ENCODE data around the gene CD101.
"Not testable (repeated sequence)": the region's sequence is repeated elsewhere in the genome, so short reads cannot be mapped to it uniquely, and the experiment has no call there.

The CD101 gene

DNA sequence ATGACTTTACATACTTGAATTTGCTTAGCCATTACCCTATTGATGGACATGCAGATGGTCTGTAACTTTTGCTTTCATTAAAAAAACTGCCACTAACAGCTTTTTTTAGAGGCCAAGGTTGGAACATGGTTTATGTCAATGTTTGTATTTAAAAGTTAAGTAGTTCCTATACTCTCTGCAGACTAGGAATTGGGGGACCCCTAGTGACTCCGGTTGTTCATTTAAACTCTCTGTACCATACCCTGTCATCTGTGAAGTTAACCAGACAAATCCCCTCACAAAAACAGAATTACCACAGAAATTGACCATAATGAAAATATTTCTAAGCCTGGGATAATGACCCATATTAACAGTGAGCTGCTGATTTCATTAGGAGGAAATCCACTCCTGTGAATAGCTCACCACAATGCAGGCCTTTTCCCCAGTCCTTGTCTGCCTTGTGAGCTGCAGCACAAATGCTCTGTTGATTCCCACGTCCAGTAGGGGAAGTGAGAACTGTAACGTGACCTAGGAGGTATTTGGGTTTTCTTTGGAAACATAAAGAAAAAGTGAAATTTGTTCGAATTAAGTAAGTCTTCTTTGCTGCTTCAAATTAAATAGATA lies 30.2 kb upstream of the CD101 start:
- no peak overlapping the region for H4K91ac ChIP-seq (ENCODE audit: low read depth, low read length, poor library complexity)

DNA sequence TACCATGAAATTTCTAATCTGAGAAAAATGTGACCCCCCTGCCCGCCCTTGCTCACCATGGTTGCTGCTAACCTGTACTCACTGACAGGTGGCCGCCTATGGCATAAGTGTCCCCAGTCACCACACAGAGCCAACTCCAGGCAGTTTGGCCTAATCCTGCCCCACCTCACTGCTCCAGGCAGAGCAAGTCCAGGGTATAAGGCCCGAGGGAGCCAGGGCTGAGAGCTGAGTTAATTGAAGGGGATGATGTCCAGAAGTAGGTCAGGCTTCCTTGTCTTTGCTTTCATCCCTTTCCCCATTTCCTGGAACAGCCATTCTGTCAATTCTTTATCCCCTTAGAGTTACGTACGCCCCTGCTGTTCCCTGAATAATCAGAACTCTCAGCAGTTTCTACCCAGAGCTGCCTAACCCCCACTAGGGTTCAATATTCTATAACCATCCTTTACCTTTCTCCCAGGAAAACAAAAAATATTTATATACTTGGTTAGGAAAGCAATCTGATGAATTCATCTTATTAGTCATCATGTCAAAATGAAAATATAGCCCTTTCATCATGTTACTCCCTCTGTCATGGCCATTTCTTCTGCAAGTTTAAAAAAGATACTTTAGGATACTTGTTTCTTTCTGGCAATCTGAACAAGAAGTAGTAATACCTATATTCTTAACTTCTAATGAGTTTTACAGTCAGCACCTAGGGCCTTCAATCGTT lies 29.4 kb upstream of the CD101 start:
- H3K27ac ChIP-seq (replicated peaks; ENCODE audit: low read length), result no peak overlapping the region
- no peaks in the 10 kb centered on the region for H3K79me1 ChIP-seq (ENCODE audit: low read depth, low read length)
- no peak overlapping the region for H2BK5ac ChIP-seq (ENCODE audit: low read length)
- no peaks in the 10 kb centered on the region for H3K27me3 ChIP-seq (ENCODE audit: control insufficient read depth in 3 of 3, insufficient read depth in 3 of 3, low read depth in 1 of 3, low read length in 3 of 3)
- H3K9ac ChIP-seq (ENCODE audit: low read depth, low read length, poor library complexity), result peak overlapping the region; percentile 76
- no peak for DNase-seq (ENCODE audit: low spot score)
- no peak overlapping the region for H3K23ac ChIP-seq (ENCODE audit: low read depth, low read length, poor library complexity)
- H2BK12ac ChIP-seq (ENCODE audit: low read length), result no peak overlapping the region
- peaks cover 6 to 26% of the 10 kb centered on the region in 2 donors for H3K9me3 ChIP-seq (replicated peaks in 1 of 2; ENCODE audit: control insufficient read depth in 2 of 2, insufficient read depth in 1 of 2, low read depth in 1 of 2, low read length in 2 of 2)
- no peak overlapping the region for H2AFZ ChIP-seq (ENCODE audit: low read length)
- H2AK5ac ChIP-seq (ENCODE audit: low read depth, low read length), result no peak overlapping the region
- H3K4ac ChIP-seq (ENCODE audit: low read length), result no peak overlapping the region
- H3K4me1 ChIP-seq (ENCODE audit: control insufficient read depth in 2 of 2, insufficient read depth in 1 of 2, low read depth in 1 of 2, low read length in 2 of 2), result peaks cover 5 to 9% of the 10 kb centered on the region in 2 donors
- H4K8ac ChIP-seq (ENCODE audit: low read depth, low read length), result no peak overlapping the region
- no peak overlapping the region for H3K14ac ChIP-seq (ENCODE audit: low read length)
- H3K4me2 ChIP-seq (ENCODE audit: insufficient read depth, low read length, poor library complexity, severe bottlenecking), result no peak overlapping the region
- no peak overlapping the region for H3K4me3 ChIP-seq (ENCODE audit: low read length in 2 of 2)
- H3K18ac ChIP-seq (ENCODE audit: low read length), result no peak overlapping the region
- peaks cover 11 to 40% of the 10 kb centered on the region in 2 donors for H3K36me3 ChIP-seq (replicated peaks in 1 of 2; ENCODE audit: control insufficient read depth in 2 of 2, insufficient read depth in 2 of 2, low read length in 2 of 2)
- H4K91ac ChIP-seq (ENCODE audit: low read depth, low read length, poor library complexity), result no peak overlapping the region
- H2BK15ac ChIP-seq (ENCODE audit: low read length), result no peak overlapping the region
- no peak overlapping the region for H2BK120ac ChIP-seq (ENCODE audit: low read depth, low read length)
- no CpG with 5 or more reads among the region's 6 CpGs for WGBS, 2 donors (ENCODE audit: extremely low coverage in 2 of 2, insufficient read length in 2 of 2, insufficient replicate concordance in 1 of 2)

More for the DNA sequence above, 30.2 kb upstream of the CD101 start:
- H3K4me2 ChIP-seq (ENCODE audit: insufficient read depth, low read length, poor library complexity, severe bottlenecking), result no peak overlapping the region
- no CpG with 5 or more reads among the region's 4 CpGs for WGBS, 2 donors (ENCODE audit: extremely low coverage in 2 of 2, insufficient read length in 2 of 2, insufficient replicate concordance in 1 of 2)
- no peak overlapping the region for H3K23ac ChIP-seq (ENCODE audit: low read depth, low read length, poor library complexity)
- H2AK5ac ChIP-seq (ENCODE audit: low read depth, low read length), result no peak overlapping the region
- no peak overlapping the region for H3K9ac ChIP-seq (ENCODE audit: low read depth, low read length, poor library complexity)
- no peak overlapping the region for H3K4me3 ChIP-seq (ENCODE audit: low read length in 2 of 2)
- DNase-seq (ENCODE audit: low spot score), result no peak
- no peak overlapping the region for H2BK15ac ChIP-seq (ENCODE audit: low read length)
- no peak overlapping the region for H3K14ac ChIP-seq (ENCODE audit: low read length)
- no peak overlapping the region for H2BK12ac ChIP-seq (ENCODE audit: low read length)
- H3K9me3 ChIP-seq (replicated peaks in 1 of 2; ENCODE audit: control insufficient read depth in 2 of 2, insufficient read depth in 1 of 2, low read depth in 1 of 2, low read length in 2 of 2), result peaks cover 6 to 26% of the 10 kb centered on the region in 2 donors
- H2BK5ac ChIP-seq (ENCODE audit: low read length), result no peak overlapping the region
- no peaks in the 10 kb centered on the region for H3K79me1 ChIP-seq (ENCODE audit: low read depth, low read length)
- H4K8ac ChIP-seq (ENCODE audit: low read depth, low read length), result no peak overlapping the region
- no peaks in the 10 kb centered on the region for H3K27me3 ChIP-seq (ENCODE audit: control insufficient read depth in 3 of 3, insufficient read depth in 3 of 3, low read depth in 1 of 3, low read length in 3 of 3)
- peaks cover 13 to 47% of the 10 kb centered on the region in 2 donors for H3K36me3 ChIP-seq (replicated peaks in 1 of 2; ENCODE audit: control insufficient read depth in 2 of 2, insufficient read depth in 2 of 2, low read length in 2 of 2)
- peaks cover 5 to 9% of the 10 kb centered on the region in 2 donors for H3K4me1 ChIP-seq (ENCODE audit: control insufficient read depth in 2 of 2, insufficient read depth in 1 of 2, low read depth in 1 of 2, low read length in 2 of 2)
- H2BK120ac ChIP-seq (ENCODE audit: low read depth, low read length), result no peak overlapping the region
- no peak overlapping the region for H3K18ac ChIP-seq (ENCODE audit: low read length)
- H2AFZ ChIP-seq (ENCODE audit: low read length), result no peak overlapping the region
- no peak overlapping the region for H3K4ac ChIP-seq (ENCODE audit: low read length)
- no peak overlapping the region for H3K27ac ChIP-seq (replicated peaks; ENCODE audit: low read length)

DNA sequence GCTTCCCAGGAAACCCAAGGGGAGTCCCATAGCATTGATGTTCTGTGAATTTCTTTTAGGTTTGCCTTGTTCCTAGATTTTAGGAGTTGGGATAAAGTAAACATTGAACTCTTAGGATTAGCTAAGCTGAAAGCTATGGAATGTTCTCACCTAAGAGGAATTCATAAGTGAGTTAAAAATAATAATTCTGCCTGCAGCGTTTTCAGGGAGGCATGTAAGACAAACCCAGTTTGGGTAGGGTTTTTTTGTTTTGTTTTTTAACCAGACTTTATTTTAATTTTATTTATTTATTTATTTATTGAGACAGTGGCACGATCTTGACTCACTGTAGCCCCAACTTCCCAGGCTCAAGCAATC lies 28.9 kb upstream of the CD101 start:
- H3K4me1 ChIP-seq (ENCODE audit: control insufficient read depth in 2 of 2, insufficient read depth in 1 of 2, low read depth in 1 of 2, low read length in 2 of 2), result peaks cover 5 to 9% of the 10 kb centered on the region in 2 donors
- no peak overlapping the region for H3K18ac ChIP-seq (ENCODE audit: low read length)
- peaks cover 10 to 34% of the 10 kb centered on the region in 2 donors for H3K36me3 ChIP-seq (replicated peaks in 1 of 2; ENCODE audit: control insufficient read depth in 2 of 2, insufficient read depth in 2 of 2, low read length in 2 of 2)
- no peaks in the 10 kb centered on the region for H3K27me3 ChIP-seq (ENCODE audit: control insufficient read depth in 3 of 3, insufficient read depth in 3 of 3, low read depth in 1 of 3, low read length in 3 of 3)
- H2AFZ ChIP-seq (ENCODE audit: low read length), result no peak overlapping the region
- H3K27ac ChIP-seq (replicated peaks; ENCODE audit: low read length), result no peak overlapping the region
- H2BK120ac ChIP-seq (ENCODE audit: low read depth, low read length), result no peak overlapping the region
- H3K14ac ChIP-seq (ENCODE audit: low read length), result no peak overlapping the region
- no peak overlapping the region for H2BK15ac ChIP-seq (ENCODE audit: low read length)
- H4K8ac ChIP-seq (ENCODE audit: low read depth, low read length), result no peak overlapping the region
- H3K79me1 ChIP-seq (ENCODE audit: low read depth, low read length), result no peaks in the 10 kb centered on the region
- H2AK5ac ChIP-seq (ENCODE audit: low read depth, low read length), result no peak overlapping the region
- no peak overlapping the region for H3K4ac ChIP-seq (ENCODE audit: low read length)
- no peak overlapping the region for H2BK12ac ChIP-seq (ENCODE audit: low read length)
- peaks cover 6 to 26% of the 10 kb centered on the region in 2 donors for H3K9me3 ChIP-seq (replicated peaks in 1 of 2; ENCODE audit: control insufficient read depth in 2 of 2, insufficient read depth in 1 of 2, low read depth in 1 of 2, low read length in 2 of 2)
- H3K9ac ChIP-seq (ENCODE audit: low read depth, low read length, poor library complexity), result no peak overlapping the region
- H2BK5ac ChIP-seq (ENCODE audit: low read length), result no peak overlapping the region
- DNase-seq (ENCODE audit: low spot score), result no peak
- no peak overlapping the region for H3K4me3 ChIP-seq (ENCODE audit: low read length in 2 of 2)
- no peak overlapping the region for H4K91ac ChIP-seq (ENCODE audit: low read depth, low read length, poor library complexity)
- H3K4me2 ChIP-seq (ENCODE audit: insufficient read depth, low read length, poor library complexity, severe bottlenecking), result no peak overlapping the region
- WGBS, 2 donors (ENCODE audit: extremely low coverage in 2 of 2, insufficient read length in 2 of 2, insufficient replicate concordance in 1 of 2), result no CpG with 5 or more reads among the region's 2 CpGs
- no peak overlapping the region for H3K23ac ChIP-seq (ENCODE audit: low read depth, low read length, poor library complexity)

DNA sequence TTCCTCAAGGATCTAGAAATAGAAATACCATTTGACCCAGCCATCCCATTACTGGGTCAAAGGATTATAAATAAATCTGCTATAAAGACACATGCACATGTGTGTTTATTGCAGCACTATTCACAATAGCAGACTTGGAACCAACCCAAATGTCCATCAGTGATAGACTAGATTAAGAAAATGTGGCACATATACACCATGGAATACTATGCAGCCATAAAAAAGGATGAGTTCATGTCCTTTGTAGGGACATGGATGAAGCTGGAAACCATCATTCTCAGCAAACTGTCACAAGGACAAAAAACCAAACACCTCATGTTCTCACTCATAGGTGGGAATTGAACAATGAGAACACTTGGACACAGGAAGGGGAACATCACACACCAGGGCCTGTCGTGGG lies 21.3 kb upstream of the CD101 start:
- not testable (repeated sequence) for H2BK12ac ChIP-seq (ENCODE audit: low read length); H3K4me3 ChIP-seq (ENCODE audit: low read length in 2 of 2); H3K18ac ChIP-seq (ENCODE audit: low read length); H3K79me1 ChIP-seq (ENCODE audit: low read depth, low read length); H3K27me3 ChIP-seq (ENCODE audit: control insufficient read depth in 3 of 3, insufficient read depth in 3 of 3, low read depth in 1 of 3, low read length in 3 of 3); H3K14ac ChIP-seq (ENCODE audit: low read length); H2BK15ac ChIP-seq (ENCODE audit: low read length); H2BK5ac ChIP-seq (ENCODE audit: low read length); DNase-seq (ENCODE audit: low spot score); H3K9me3 ChIP-seq (replicated peaks in 1 of 2; ENCODE audit: control insufficient read depth in 2 of 2, insufficient read depth in 1 of 2, low read depth in 1 of 2, low read length in 2 of 2); H3K27ac ChIP-seq (replicated peaks; ENCODE audit: low read length); H3K9ac ChIP-seq (ENCODE audit: low read depth, low read length, poor library complexity); H3K4me2 ChIP-seq (ENCODE audit: insufficient read depth, low read length, poor library complexity, severe bottlenecking); H4K8ac ChIP-seq (ENCODE audit: low read depth, low read length); H3K4me1 ChIP-seq (ENCODE audit: control insufficient read depth in 2 of 2, insufficient read depth in 1 of 2, low read depth in 1 of 2, low read length in 2 of 2); H2AFZ ChIP-seq (ENCODE audit: low read length); H2AK5ac ChIP-seq (ENCODE audit: low read depth, low read length); H2BK120ac ChIP-seq (ENCODE audit: low read depth, low read length); H3K23ac ChIP-seq (ENCODE audit: low read depth, low read length, poor library complexity); H4K91ac ChIP-seq (ENCODE audit: low read depth, low read length, poor library complexity); H3K4ac ChIP-seq (ENCODE audit: low read length)
- WGBS, 2 donors (ENCODE audit: extremely low coverage in 2 of 2, insufficient read length in 2 of 2, insufficient replicate concordance in 1 of 2), result no CpG with 5 or more reads among the region's 1 CpG
- peaks cover 2 to 22% of the 10 kb centered on the region in 2 donors for H3K36me3 ChIP-seq (replicated peaks in 1 of 2; ENCODE audit: control insufficient read depth in 2 of 2, insufficient read depth in 2 of 2, low read length in 2 of 2)

Measured in neuronal stem cell (in vitro differentiated cells).